B cell (primary cell): Measurements from ENCODE around the gene CYTH2.

Experiments
- EZH2 ChIP-seq: IDR thresholded peaks from 2 replicates; pipeline ENCODE4 v1.6.1; 2012; ENCODE audit warnings: borderline replicate concordance, low read depth, mild to moderate bottlenecking, moderate library complexity, low read length; ENCODE audit not compliant: insufficient read depth, poor library complexity, severe bottlenecking
- TF ChIP-seq, protein P1 (sequence below): fragments of 200-600 bp; IDR thresholded peaks from one replicate; pipeline ENCODE4 v1.8.0; 2022; ENCODE audit warnings: antibody characterized with exemption, mild to moderate bottlenecking

- TF ChIP-seq, protein P1, sequence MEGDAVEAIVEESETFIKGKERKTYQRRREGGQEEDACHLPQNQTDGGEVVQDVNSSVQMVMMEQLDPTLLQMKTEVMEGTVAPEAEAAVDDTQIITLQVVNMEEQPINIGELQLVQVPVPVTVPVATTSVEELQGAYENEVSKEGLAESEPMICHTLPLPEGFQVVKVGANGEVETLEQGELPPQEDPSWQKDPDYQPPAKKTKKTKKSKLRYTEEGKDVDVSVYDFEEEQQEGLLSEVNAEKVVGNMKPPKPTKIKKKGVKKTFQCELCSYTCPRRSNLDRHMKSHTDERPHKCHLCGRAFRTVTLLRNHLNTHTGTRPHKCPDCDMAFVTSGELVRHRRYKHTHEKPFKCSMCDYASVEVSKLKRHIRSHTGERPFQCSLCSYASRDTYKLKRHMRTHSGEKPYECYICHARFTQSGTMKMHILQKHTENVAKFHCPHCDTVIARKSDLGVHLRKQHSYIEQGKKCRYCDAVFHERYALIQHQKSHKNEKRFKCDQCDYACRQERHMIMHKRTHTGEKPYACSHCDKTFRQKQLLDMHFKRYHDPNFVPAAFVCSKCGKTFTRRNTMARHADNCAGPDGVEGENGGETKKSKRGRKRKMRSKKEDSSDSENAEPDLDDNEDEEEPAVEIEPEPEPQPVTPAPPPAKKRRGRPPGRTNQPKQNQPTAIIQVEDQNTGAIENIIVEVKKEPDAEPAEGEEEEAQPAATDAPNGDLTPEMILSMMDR, result no peak
- no peak for TF ChIP-seq EZH2
Measured at GRCh38 chr19:48480183-48480557, 11.0 kb downstream of the CYTH2 start.
